Measurements from ENCODE around the gene STX8.

Gene STX8

DNA sequence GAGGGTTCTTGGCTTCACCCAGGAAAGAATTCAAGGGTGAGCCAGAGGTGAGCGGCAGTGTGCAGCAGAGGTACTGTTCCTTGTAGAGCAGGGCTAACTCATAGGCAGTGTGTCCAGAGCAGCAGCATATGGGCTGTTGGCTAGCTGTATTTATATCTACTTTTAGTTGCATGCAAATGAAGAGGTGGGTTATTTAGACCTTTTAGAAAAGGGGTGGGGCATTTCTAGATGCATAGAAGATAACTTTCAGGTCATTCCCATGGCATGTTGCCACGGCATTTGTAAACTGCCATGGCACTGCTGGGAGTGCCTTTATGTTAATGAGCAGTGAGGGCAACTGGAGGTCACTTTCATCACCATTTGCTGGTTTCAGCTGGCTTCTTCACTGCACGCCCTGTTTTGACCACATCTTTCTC lies 141.0 kb downstream of the STX8 start:
- no peak for DNase-seq

DNA sequence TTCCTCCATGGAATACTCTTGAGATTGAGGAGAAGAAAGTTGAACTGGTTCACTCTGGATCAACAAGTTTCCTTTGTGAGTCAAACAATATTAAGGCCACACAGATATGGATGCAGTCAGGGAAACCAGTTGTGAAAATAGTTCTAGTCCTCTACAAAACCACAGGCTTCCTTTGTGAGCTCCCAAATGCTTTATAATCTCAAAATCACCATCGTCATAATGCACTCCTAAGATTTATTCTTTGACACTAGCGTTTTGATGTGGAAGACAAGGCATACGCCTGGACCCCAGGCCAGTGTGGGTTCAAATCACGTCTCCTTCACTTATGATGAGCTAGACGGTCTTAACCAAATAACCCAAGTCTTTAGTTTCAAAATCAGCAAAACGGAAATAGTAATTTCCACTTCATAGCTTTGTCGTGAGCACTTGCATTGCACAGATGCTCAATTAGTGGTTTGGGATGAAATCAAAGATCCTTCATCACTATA lies 142.6 kb downstream of the STX8 start:
- no peak for DNase-seq

DNA sequence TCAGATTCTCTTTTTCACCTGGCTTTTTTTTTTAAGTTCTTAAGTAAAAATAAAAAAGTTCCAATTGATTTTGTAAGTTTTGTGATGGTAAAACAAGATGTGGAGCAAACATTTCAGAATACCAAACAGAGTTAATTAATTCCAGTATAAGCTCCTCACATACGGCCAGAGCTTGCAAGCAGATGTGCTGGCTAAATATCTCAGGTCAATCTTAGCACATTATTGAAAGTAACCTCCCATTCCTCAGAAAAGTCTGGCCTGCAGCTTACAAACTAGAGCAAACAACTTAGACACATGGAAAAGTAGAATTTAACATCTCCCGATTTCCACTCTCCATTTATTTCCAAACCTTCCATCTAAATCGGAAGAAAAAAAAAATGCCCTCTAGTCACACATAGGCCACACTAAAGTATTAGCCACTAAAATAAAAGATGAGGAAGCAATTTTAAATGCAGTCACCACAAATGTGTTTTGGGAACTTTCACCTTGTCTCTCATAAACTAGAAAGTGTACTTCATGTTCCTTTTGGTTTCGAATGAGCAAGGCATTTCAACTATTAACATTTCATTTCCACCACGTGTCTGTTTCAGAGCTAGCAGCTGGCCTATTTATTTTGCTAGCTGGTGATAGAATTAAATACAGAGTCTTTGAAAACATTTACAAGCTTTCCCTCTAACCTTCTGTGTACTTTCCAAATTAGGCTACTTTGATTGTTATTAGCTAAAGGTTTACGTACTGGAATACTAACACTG lies 143.3 kb downstream of the STX8 start:
- no peak for DNase-seq

DNA sequence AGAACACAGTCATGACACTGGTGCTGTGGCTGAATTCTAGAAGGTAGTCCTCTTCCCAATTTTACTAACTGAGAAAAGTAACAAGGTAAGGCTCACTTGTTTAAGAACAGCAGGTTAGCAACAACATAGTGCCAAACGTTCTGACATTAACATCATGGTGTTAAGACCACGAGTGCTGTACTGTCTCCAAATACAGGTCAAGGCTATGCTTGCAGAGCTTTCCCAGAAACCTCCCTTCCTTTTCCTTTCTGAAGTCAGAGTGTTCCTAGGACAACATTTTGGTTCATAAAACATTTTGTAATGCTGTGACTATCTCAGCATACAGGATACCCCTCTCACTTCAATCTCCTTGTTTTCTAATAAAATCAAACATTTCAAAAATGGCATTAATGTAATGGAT lies 144.0 kb downstream of the STX8 start:
- no peak for DNase-seq

DNA sequence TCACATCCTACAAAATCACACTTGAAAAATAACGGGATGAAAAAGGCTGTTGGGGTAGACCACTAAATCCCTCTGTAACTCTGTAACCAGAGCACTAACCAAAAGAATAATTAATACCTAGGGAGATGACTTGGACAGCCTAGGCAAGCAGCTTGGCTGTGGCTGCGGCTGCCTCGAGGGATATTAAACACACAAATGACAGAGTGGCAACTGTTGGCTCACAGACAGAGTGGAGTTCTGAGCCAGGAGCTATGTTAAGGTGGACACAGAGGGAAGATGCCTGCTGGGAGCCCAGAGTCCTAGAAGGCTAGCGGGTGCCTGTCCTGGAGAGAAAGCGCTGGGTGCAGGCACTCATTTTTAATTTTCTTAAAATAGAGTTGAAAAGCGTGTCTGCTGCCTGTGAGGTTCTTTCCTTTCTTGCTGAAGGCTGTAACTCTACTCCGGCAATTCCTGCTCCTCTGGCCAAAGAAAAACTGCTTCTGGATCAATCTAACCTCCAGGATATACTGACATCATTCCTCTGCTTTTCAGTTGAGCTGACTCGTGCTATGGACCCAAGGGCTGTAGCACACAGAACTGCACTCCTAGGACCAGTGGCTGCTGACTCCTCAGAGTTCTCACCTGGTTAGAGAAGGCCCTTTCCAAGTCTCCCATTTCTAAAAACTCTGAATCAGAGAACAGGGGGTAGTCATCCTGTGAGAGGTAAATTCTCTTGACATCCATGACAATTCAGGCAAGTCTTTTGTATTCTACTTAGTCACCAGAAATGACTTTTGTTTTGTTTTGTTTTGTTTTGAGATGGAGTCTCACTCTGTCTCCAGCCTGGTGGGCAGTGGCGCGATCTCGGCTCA lies 147.9 kb downstream of the STX8 start:
- no peak for DNase-seq

DNA sequence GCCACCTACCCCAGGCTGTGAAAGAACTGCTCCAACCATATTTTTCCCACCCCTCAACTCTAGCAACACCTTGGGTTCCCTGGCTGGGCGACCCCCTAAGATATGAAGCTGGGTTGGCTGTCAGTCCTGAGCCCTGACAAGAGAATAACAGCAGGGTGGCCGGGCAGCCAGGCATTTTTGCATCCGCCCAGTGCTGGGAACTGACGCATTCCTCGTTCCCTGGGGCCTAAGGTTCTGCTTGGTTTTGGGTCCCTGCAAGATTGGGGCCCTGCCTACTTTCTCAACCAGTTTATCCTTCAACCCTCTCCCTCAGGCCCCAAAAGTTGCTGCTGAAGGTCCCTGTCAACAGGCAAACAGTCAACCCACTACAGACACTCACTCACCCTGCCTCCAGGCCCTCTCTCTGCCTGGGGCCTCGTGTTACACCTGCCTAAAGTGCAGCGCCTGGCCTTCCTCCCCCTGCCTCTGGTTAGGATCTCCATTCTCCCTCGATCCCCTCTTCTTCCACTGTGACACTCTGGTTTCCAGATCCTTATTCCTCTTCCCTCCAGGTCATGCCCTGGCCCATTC lies 151.5 kb downstream of the STX8 start:
- DNase-seq, result no peak

DNA sequence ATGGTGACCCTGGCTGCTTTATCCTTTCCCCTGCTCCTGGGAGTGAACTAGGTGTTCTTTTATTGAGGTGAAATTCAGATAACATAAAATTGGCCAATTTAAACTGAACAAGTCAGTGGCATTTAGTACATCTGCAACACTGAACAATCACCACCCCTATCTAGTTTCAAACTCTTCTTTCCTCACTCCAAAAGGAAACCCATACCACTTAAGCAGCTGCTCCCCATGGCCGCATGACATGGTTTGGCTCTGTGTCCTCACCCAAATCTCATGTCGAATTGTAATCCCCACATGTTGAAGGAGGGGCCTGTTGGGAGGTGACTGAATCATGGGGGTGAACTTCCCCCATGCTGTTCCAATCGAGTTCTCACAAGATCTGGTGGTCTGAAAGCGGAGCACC lies 154.1 kb downstream of the STX8 start:
- DNase-seq, result no peak

DNA sequence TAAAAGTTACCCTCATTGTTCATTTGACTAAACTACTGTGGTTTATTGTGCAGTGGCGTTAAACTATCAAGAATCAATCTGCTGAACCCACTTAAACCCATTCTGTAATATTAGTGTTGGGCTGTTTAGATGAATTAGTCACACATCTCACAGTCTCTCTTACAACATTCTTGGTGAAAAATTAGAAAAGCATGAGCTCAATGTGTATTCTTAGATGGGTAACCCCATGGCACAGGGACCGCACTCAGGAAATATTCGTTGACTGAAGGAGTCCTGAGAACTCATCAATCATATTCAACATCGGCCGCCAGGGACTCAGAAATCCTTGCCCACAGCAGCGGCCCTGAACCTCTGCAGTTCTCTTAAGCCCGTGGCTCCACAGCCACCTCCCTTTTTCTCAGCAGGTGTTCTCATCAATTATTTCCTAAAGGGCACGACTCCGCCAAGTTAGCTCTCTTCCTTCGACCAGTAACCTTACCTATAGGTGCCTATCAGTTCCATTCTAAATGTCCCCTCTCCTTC lies 155.6 kb downstream of the STX8 start:
- no peak for DNase-seq

DNA sequence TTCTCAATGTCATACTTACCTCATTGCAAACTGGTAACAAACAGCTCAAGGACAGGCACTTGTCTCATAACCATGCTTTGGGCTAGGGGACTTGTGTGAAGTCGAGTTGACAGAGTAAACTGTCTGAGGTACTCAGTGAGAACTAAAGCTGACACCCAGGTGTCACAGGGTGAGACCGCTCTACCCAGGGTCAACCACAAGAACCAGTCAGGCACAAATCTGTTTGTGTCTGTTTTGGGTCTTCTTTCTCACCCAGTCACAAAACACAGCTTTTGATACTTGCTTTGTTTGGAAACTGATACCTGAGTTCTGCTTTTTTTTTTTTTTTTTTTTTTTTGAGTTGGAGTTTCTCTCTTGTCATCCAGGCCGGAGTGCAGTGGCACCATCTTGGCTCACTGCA lies 161.1 kb downstream of the STX8 start:
- DNase-seq, result no peak

DNA sequence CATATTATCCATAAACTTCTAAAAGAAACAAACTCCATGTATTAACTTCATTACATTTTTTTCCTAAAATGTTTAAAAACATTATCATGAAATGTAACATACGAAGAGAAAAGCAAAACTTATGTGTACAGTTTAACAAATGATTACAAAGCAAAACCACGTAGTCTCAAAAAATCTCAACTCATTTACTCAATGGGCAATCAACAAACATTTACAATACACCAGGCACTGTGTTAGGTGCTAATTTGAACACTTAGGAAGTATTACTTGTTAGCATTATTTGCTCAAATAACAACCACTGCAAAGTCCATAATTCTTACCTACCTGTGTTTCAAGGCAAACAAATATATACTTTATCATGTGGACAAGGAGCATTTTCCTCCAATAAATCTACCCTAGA lies 164.9 kb downstream of the STX8 start:
- no peak for DNase-seq

DNA sequence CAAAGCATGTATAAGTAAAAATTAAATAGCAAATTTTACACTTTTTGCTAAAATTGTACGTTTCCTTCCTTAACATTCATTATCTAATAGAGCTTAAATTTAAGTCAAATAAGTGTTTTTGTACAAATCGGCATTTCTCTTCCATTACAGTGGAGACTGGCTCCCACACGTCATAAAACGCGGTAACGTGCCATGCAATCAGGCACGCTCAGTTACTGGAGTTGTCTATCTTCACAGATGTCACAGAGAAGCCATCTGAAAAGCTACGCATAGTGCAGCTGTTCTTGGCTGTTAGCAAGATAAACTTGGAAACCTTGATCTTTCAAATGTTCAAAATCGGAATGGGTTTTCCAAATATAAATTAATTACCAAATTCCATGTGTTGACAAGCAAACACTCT lies 165.3 kb downstream of the STX8 start:
- DNase-seq, result no peak

DNA sequence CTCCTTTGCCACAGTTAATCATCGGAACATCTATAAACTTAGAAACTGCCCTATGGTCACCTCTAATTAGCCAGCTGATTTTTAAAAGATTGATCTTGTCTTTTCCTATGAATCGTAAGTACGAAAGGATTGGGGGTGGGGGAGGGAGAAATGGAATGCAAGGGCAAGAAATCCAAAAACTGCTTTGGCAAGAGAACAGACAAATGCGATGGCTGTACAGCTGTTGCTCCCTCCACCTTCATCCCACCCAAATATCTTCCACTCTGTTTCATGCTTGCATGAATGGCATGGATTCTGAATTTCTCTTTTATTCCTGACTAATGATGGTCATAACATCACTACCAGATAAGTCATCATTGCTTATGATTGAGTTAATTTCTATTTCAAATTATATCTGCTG lies 165.7 kb downstream of the STX8 start:
- no peak for DNase-seq

DNA sequence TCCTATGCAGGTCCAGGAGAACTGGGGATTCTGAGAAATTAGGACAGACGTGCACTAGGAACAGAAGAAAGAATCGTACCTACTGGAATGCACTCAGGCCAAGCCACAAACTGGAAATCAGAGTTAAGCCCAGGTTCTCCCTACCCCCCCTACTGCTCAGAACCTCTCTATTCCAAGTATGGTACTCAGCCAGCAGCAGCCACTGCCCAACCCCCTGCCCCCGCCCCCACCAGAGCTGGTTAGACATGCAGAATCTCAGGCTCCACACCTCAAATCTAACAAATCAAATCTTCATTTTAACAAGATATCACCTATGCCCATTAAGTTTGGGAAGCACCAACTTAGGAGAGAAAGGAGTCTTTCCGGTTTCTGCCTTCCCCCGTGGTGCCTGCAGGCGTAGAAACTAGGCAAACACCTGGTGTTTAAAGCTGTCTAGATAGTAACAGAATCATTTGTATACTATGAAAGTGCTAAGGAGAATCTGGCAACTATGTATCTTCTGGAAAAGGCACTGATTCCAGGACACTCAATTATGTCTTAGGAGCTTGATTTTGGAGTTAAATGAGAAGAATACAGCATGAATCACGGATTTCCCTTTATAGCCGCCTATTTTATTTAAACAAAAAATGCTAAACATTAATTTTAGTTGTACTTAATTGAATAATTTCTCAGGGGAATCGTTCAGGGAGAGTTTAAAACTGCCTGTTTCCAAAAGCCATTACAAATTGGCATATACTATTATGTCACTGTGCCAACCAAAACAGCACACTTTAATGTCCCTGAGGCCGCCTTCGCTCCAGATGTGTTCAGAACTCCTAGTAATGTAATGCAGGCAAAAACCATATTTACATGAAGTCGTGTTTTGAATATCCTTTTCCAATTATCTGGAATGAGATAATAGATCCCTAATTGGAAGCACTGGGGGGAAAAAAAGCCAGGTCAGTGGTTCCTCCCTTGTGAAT lies 166.5 kb downstream of the STX8 start:
- no peak for DNase-seq

DNA sequence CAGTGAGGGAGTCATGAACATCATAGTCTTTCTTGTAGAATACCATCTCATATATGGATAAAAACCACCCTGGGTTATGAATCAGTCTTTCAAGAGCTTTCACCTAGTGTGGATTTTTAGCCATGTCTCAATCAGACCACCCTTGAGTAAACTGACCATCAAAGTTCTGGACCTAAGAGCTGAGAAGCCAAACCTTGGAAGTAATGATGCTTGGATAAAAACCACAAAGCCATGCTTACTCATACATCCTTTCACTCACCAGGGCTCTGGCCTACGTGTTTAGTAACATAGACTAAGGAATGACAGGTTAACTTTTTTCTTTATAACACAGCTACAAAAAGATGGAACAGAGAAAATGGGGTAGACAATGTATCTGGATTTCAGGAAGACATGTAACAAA lies 167.2 kb downstream of the STX8 start:
- no peak for DNase-seq

DNA sequence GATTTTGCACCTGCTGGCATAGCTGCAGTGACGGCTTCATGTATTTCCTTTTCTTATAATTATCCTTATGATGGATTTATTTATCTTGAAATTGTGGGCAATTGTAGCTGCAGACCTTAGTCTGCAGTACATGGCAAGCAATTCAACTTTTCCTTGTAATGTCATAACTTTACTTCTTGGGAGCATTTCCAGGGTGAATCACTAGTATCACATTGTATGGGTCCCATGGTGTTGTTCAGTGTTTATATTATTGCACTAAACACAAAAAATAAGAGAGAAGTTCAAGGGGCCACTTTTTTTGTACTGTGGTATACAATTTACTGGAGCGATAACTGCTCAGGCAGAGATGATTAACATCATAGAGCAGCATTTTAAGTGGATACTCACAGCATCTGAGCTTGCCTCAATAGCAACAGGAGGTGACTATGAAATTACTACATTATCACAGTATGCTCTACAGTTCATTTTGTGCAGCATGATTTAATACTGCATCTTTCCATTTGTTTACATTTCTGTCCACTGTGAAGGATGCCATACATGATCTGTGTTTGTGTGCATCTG lies 169.5 kb downstream of the STX8 start:
- no peak for DNase-seq

DNA sequence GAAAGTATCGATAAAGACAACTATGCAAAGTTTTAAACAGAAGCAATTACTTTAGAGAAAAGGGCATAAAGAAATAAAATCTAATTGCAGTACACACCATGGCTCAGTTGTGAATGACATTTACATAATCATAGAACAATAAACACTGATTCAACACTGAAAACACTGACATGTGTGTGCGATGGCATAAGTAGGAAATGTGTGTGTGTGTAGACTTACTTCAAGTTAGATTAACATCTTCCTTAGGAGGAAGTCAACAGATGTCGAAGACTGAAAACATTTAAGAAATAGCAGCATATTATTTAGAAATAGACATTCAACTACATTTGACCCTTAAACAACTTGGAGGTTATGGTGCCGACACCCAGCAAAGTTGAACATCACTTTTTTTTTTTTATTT lies 172.4 kb downstream of the STX8 start:
- DNase-seq, result no peak

DNA sequence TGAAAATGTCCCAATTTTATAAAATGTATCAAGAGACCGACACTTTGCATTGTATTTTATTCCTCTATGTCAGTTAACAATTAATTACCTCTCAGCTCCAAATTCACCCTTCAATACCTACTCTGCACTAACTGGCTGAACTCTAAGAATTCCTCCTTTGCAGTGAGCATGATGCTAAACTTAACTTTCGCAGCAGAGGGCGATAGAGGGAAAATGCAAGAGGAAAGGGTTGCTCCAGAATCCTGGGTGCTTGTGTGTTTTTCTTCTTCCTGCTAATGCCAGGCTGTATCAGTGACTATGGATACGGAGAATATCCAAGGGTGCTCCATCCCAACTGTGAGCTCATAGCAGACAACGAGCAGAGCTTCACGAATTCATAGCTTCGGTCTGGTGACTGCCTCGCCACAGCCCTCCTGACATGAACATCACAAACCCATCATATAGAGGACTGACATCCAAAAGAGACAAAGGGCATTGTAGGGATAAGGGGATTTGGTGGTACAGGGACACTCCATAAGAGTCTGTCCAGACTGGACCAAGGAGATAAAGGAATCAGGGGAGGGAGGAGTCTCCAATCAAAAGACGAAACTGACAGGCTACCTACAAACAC lies 172.9 kb downstream of the STX8 start:
- no peak for DNase-seq

DNA sequence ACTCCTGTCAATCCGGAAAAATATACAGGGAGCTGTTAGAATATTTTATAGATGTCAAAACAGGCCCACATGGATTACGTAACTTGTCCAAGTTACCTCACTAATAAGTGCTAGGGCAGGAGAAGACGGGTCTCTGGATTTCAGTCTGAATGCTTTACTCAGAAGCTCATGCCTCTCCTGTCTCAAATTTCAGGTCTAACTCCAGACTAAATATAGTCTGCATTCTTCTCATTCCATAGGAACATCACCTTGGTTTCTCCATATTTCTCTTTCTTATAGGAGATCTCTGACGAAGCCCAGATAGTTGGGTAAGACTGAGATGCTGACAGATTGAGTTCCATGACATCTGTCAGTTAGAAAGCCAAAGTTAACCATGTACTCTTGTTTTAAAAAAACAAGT lies 174.2 kb downstream of the STX8 start:
- DNase-seq, result no peak

DNA sequence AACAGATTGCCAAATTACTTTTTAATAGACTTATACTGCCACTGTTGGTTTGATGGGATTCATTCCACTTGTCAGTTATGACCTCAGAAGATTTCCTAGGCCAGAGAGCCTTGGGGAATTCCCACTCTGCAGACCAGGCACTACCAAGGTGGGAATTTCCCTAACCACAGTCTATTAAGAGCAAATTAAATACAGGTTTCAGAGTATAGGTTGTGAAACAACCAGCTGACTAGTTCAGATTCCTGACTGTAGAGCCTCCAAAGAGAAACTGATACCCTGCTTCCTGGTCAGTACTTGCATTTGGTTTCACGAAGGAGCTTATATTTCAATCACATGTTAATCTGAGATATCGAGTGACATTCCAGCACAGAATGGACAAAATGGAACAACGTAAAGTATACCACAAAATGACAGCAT lies 186.5 kb downstream of the STX8 start:
- no peak for DNase-seq

DNA sequence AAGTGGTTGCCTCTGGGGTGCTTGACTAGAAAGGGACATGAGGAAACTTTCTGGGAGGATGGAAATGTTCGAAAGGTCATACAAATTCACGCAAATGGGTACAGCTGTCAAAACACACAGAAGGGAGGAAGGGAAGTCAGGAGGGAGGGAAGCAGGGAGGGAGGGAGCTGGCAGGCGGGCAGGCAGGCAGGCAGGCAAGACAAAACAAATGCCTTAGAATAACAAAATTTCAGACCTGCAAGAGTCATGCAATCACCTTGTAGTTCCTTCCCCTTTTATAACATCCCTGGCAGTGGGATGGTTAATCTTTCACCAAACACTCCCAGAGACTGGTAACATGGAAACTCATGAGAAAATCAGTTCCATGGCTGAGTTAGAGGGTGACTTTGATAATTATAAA lies 189.2 kb downstream of the STX8 start:
- DNase-seq, result no peak

DNA sequence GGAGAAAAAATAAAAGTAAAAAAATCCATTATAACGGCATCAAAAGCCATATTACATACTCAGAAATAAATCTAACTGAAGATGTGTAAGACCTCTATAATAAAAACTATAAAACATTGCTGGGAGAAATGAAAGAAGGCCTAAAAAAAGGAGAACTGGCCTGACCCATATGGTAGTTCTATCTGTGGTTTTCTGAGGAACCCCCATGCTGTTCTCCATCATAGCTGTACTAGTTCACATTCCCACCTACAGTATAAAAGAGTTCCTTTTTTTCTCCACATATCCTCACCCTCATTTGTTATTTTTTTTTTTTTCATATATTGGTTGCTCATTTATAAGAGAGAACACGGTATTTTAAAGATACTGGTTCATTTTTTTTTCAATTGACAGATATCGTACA lies 191.8 kb downstream of the STX8 start:
- no peak for DNase-seq

DNA sequence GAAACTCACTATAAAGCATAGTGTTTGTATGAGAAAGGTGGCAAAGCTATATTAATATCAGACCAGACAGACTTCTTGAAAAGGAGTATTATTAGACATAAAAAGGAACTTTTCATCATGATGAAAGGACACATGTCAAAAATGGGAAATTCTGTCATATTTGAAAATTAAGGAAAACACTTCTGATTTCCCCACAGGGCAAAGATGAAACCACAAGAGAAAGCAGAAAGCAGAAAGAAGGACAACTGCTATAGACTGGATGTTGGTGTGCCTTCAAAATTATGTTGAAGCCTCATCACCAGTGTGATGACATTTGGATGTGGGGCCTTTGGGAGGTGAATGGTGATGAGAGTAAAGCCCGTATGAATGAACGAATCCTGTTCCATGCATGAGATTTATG lies 193.0 kb downstream of the STX8 start:
- DNase-seq, result no peak
